H9 (cell line): ENCODE measurements around the gene PDE1A. TPM values are rescaled to one million over a fixed set of nuclear protein-coding genes. Genes with fewer than 3 reads are reported as not detected.
A peak's percentile ranks its signal among the peaks of the same experiment; 100 is the strongest.

Source experiments
- DNase-seq: peaks from one replicate; pipeline ENCODE4 v3.0.0-alpha.2; 2017
- H2AFZ ChIP-seq: one replicate; pipeline ENCODE4 v1.6.1; 2013; ENCODE audit warnings: mild to moderate bottlenecking, low read length, control low read depth, moderate library complexity
- H2AK5ac ChIP-seq: 2 replicates; pipeline ENCODE4 v1.6.1; 2013; ENCODE audit warnings: low read length, control low read depth, mixed read lengths; ENCODE audit not compliant: insufficient read length
- H2BK120ac ChIP-seq: one replicate; pipeline ENCODE4 v1.6.1; 2013; ENCODE audit warnings: low read depth, mild to moderate bottlenecking, low read length, control low read depth, inconsistent platforms; ENCODE audit not compliant: poor library complexity, severe bottlenecking
- H2BK12ac ChIP-seq: 2 replicates; pipeline ENCODE4 v1.6.1; 2013; ENCODE audit warnings: low read length, control low read depth, mixed read lengths, low read depth; ENCODE audit not compliant: insufficient read length
- H2BK15ac ChIP-seq: 2 replicates; pipeline ENCODE4 v1.6.1; 2013; ENCODE audit warnings: low read depth, low read length, control low read depth
- H2BK20ac ChIP-seq: one replicate; pipeline ENCODE4 v1.6.1; 2013; ENCODE audit warnings: low read depth, mild to moderate bottlenecking, low read length, control low read depth, inconsistent platforms; ENCODE audit not compliant: poor library complexity, severe bottlenecking
- H2BK5ac ChIP-seq: 2 replicates; pipeline ENCODE4 v1.6.1; 2013; ENCODE audit warnings: low read length, control low read depth, mixed read lengths; ENCODE audit not compliant: insufficient read length
- H3K14ac ChIP-seq: 2 replicates; pipeline ENCODE4 v1.6.1; 2013; ENCODE audit warnings: low read length, control low read depth; ENCODE audit not compliant: insufficient read depth
- H3K18ac ChIP-seq: 2 replicates; pipeline ENCODE4 v1.6.1; 2013; ENCODE audit warnings: low read depth, mild to moderate bottlenecking, mixed read lengths, low read length, control low read depth; ENCODE audit not compliant: insufficient read length
- H3K23ac ChIP-seq: 2 replicates; pipeline ENCODE4 v1.6.1; 2013; ENCODE audit warnings: low read length, control low read depth, mixed read lengths, low read depth; ENCODE audit not compliant: insufficient read length
- H3K23me2 ChIP-seq: 2 replicates; pipeline ENCODE4 v1.6.1; 2013; ENCODE audit warnings: low read depth, mild to moderate bottlenecking, mixed read lengths, low read length, control low read depth; ENCODE audit not compliant: insufficient read length, poor library complexity, severe bottlenecking
- H3K27ac ChIP-seq: 2 replicates; pipeline ENCODE4 v1.5.1; 2013; ENCODE audit warnings: low read length, control low read depth, mixed read lengths, low read depth; ENCODE audit not compliant: insufficient read length
- H3K27me3 ChIP-seq: 2 replicates; pipeline ENCODE4 v1.6.1; 2013; ENCODE audit warnings: low read length, control low read depth, inconsistent platforms; ENCODE audit not compliant: insufficient read depth
- H3K4ac ChIP-seq: 2 replicates; pipeline ENCODE4 v1.6.1; 2013; ENCODE audit warnings: low read depth, mild to moderate bottlenecking, control low read depth, inconsistent platforms, low read length, moderate library complexity
- H3K4me1 ChIP-seq: 2 replicates; pipeline ENCODE4 v1.6.1; 2013; ENCODE audit warnings: low read length, control low read depth, inconsistent platforms; ENCODE audit not compliant: insufficient read depth
- H3K4me2 ChIP-seq: 2 replicates; pipeline ENCODE4 v1.6.1; 2013; ENCODE audit warnings: low read length, control low read depth, mixed read lengths; ENCODE audit not compliant: insufficient read length, insufficient read depth
- H3K56ac ChIP-seq: 2 replicates; pipeline ENCODE4 v1.6.1; 2013; ENCODE audit warnings: low read depth, mild to moderate bottlenecking, mixed read lengths, low read length, control low read depth; ENCODE audit not compliant: insufficient read length
- H3K79me1 ChIP-seq: 2 replicates; pipeline ENCODE4 v1.6.1; 2013; ENCODE audit warnings: low read depth, mild to moderate bottlenecking, moderate library complexity, low read length, control low read depth, inconsistent platforms; ENCODE audit not compliant: insufficient read depth, poor library complexity, severe bottlenecking
- H3K79me2 ChIP-seq: 2 replicates; pipeline ENCODE4 v1.6.1; 2013; ENCODE audit warnings: low read length, control low read depth, inconsistent platforms; ENCODE audit not compliant: insufficient read depth
- H3K9ac ChIP-seq: 2 replicates; pipeline ENCODE4 v1.6.1; 2013; ENCODE audit warnings: low read length, control low read depth, mixed read lengths; ENCODE audit not compliant: insufficient read length; ENCODE audit errors: extremely low read depth
- H3K9me3 ChIP-seq: one replicate; pipeline ENCODE4 v1.6.1; 2013; ENCODE audit warnings: low read depth, low read length, inconsistent platforms; ENCODE audit not compliant: control insufficient read depth
- H3T11ph ChIP-seq: one replicate; pipeline ENCODE4 v1.6.1; 2013; ENCODE audit warnings: mild to moderate bottlenecking, low read length, control low read depth, inconsistent platforms
- H4K20me1 ChIP-seq: one replicate; pipeline ENCODE4 v1.6.1; 2013; ENCODE audit not compliant: control insufficient read depth, insufficient read length, insufficient read depth
- H4K5ac ChIP-seq: 2 replicates; pipeline ENCODE4 v1.6.1; 2013; ENCODE audit warnings: low read depth, mild to moderate bottlenecking, mixed read lengths, low read length, control low read depth; ENCODE audit not compliant: insufficient read length
- H4K8ac ChIP-seq: replicated peaks from 2 replicates; pipeline ENCODE4 v1.6.1; 2013; ENCODE audit warnings: low read length, control low read depth, mixed read lengths, low read depth; ENCODE audit not compliant: insufficient read length
- H4K91ac ChIP-seq: 2 replicates; pipeline ENCODE4 v1.6.1; 2013; ENCODE audit warnings: low read depth, mild to moderate bottlenecking, moderate library complexity, mixed read lengths, low read length, control low read depth; ENCODE audit not compliant: insufficient read length
- H3K27ac Mint-ChIP-seq, 3 experiments: 2 replicates in 2 of 3; 3 replicates in 1 of 3; pipeline ENCODE4 v1.8.0; 2020 to 2021; ENCODE audit warnings: mixed read lengths in 3 of 3, mild to moderate bottlenecking in 1 of 3, moderate library complexity in 1 of 3
- H3K27me3 Mint-ChIP-seq: 2 replicates; pipeline ENCODE4 v1.8.0; 2021; ENCODE audit warnings: low read depth, mild to moderate bottlenecking, moderate library complexity, mixed read lengths
- H3K36me3 Mint-ChIP-seq, 3 experiments: 2 replicates in 2 of 3; 3 replicates in 1 of 3; pipeline ENCODE4 v1.8.0; 2020 to 2021; ENCODE audit warnings: low read depth in 3 of 3, mixed read lengths in 3 of 3; ENCODE audit not compliant: insufficient read depth in 1 of 3
- H3K4me1 Mint-ChIP-seq, 2 experiments: 2 replicates each; pipeline ENCODE4 v1.8.0; 2020; ENCODE audit warnings: mixed read lengths in 2 of 2
- H3K4me3 Mint-ChIP-seq, 2 experiments: 2 replicates in 1 of 2; 3 replicates in 1 of 2; pipeline ENCODE4 v1.8.0; 2020 to 2021; ENCODE audit warnings: mild to moderate bottlenecking in 2 of 2, mixed read lengths in 2 of 2, moderate library complexity in 1 of 2
- H3K9me3 Mint-ChIP-seq, 2 experiments: 2 replicates in 1 of 2; 3 replicates in 1 of 2; pipeline ENCODE4 v1.8.0; 2020; ENCODE audit warnings: mild to moderate bottlenecking in 2 of 2, mixed read lengths in 2 of 2, moderate library complexity in 1 of 2
- CTCF ChIP-seq: fragments of 200-600 bp; sonication (generic); conservative IDR thresholded peaks from 3 replicates; pipeline ENCODE4 v1.8.0; 2021; ENCODE audit warnings: antibody characterized with exemption, mild to moderate bottlenecking
- total RNA-seq: library from RNA; stranded (reverse); gene quantifications from 2 replicates; pipeline ENCODE4 v1.2.1, GENCODE V29; 2021

The PDE1A gene
- total RNA-seq, 1 experiment from 2014 or later = 0.11 TPM

- Histone ChIP-seq H2AK5ac (no peak overlapping the region), H3K18ac (no peak overlapping the region), H3K56ac (no peak overlapping the region), H3K23ac (no peak overlapping the region), H3K23me2 (no peaks in the 10 kb centered on the region), H3K79me1 (no peaks in the 10 kb centered on the region), H2BK5ac (no peak overlapping the region), H2BK12ac (no peak overlapping the region), H3K9me3 (no peaks in the 10 kb centered on the region), H2AFZ (no peak overlapping the region), H3K9ac (no peak overlapping the region), H3T11ph (no peak overlapping the region), H2BK20ac (no peak overlapping the region), H3K79me2 (no peaks in the 10 kb centered on the region), H3K27ac (no peak overlapping the region), H2BK120ac (no peak overlapping the region), H4K91ac (no peak overlapping the region), H4K5ac (no peak overlapping the region), H3K4me2 (no peak overlapping the region), H2BK15ac (no peak overlapping the region), H4K20me1 (no peaks in the 10 kb centered on the region), H3K4ac (no peak overlapping the region), H3K14ac (no peak overlapping the region), H3K27me3 (no peaks in the 10 kb centered on the region), H4K8ac (no peak overlapping the region), H3K4me1 (no peaks in the 10 kb centered on the region)
- no peaks in the 10 kb centered on the region for H3K36me3 Mint-ChIP-seq
- H3K4me3 Mint-ChIP-seq = no peak overlapping the region
- no peak for TF ChIP-seq CTCF
- DNase-seq = no peak
- peaks cover 21% of the 10 kb centered on the region in 2 experiments for H3K4me1 Mint-ChIP-seq
- H3K9me3 Mint-ChIP-seq = no peaks in the 10 kb centered on the region
- H3K27me3 Mint-ChIP-seq = no peaks in the 10 kb centered on the region
- H3K27ac Mint-ChIP-seq = 0 out of 7 replicates have a peak overlapping the region, but pooled peaks of 1 of the 3 experiments have one; percentile 1
Observed at GRCh38 chr2:182245963-182246362, 180.9 kb downstream of the PDE1A start.
